ENCODE results near the gene TBCD.

The TBCD gene

GRCh38 chr17:82729479-82730260 lies 22.2 kb upstream of the TBCD start:
- no peak for DNase-seq (ENCODE audit: extremely low spot score)
- CTCF ChIA-PET = interaction anchor here (0.6 kb wide), 1 partner anchor 235 kb away, joined by 3 read pairs; no protein-coding TSS in a partner anchor
- POLR2A ChIA-PET = interaction anchor here (3.0 kb wide), 1 partner anchor 13 kb away, joined by 14 read pairs; the partner anchor contains the start of gene FN3KRP
- TF ChIP-seq SP1 (IDR thresholded peaks at IDR 0.05) (no peak), ZNF384 (IDR thresholded peaks at IDR 0.05) (no peak), TARDBP (IDR thresholded peaks at IDR 0.05) (no peak), FOXM1 (IDR thresholded peaks at IDR 0.05; ENCODE audit: borderline replicate concordance) (no peak), BHLHE40 (IDR thresholded peaks at IDR 0.05; ENCODE audit: borderline replicate concordance) (no peak), FOXA1 (IDR thresholded peaks at IDR 0.05) (no peak), L3MBTL2 (conservative IDR thresholded peaks at IDR 0.05) (no peak), FOXK2 (IDR thresholded peaks at IDR 0.05) (no peak), ARNT (IDR thresholded peaks at IDR 0.05) (no peak), PKNOX1 (IDR thresholded peaks at IDR 0.05) (no peak), CTBP1 (IDR thresholded peaks at IDR 0.05; ENCODE audit: borderline replicate concordance) (no peak), HDGF (IDR thresholded peaks at IDR 0.05; ENCODE audit: borderline replicate concordance) (no peak), LEF1 (IDR thresholded peaks at IDR 0.05; ENCODE audit: borderline replicate concordance) (no peak), ELF4 (IDR thresholded peaks at IDR 0.05) (no peak), SUZ12 (IDR thresholded peaks at IDR 0.05) (no peak), NFRKB (IDR thresholded peaks at IDR 0.05) (no peak)

- TF ChIP-seq SUZ12 (IDR thresholded peaks at IDR 0.05) = no peak
- no peak for TF ChIP-seq PKNOX1 (IDR thresholded peaks at IDR 0.05)
- TF ChIP-seq ARNT (IDR thresholded peaks at IDR 0.05) = no peak
- no peak for TF ChIP-seq TARDBP (IDR thresholded peaks at IDR 0.05)
- no peak for TF ChIP-seq LEF1 (IDR thresholded peaks at IDR 0.05; ENCODE audit: borderline replicate concordance)
- no peak for TF ChIP-seq ELF4 (IDR thresholded peaks at IDR 0.05)
- TF ChIP-seq L3MBTL2 (conservative IDR thresholded peaks at IDR 0.05) = no peak
- no peak for TF ChIP-seq SP1 (IDR thresholded peaks at IDR 0.05)
- TF ChIP-seq HDGF (IDR thresholded peaks at IDR 0.05; ENCODE audit: borderline replicate concordance) = no peak
- TF ChIP-seq FOXA1 (IDR thresholded peaks at IDR 0.05) = no peak
- TF ChIP-seq BHLHE40 (IDR thresholded peaks at IDR 0.05; ENCODE audit: borderline replicate concordance) = no peak
- no peak for TF ChIP-seq FOXM1 (IDR thresholded peaks at IDR 0.05; ENCODE audit: borderline replicate concordance)
- ChIA-PET POLR2A (interaction anchor here (1.9 kb wide), 1 partner anchor 16 kb away, joined by 5 read pairs; the partner anchor contains the start of gene FN3KRP), CTCF (no interaction called here)
- no peak for DNase-seq (ENCODE audit: extremely low spot score)
Measured at GRCh38 chr17:82732118-82732743, 19.6 kb upstream of the TBCD start.

DNA sequence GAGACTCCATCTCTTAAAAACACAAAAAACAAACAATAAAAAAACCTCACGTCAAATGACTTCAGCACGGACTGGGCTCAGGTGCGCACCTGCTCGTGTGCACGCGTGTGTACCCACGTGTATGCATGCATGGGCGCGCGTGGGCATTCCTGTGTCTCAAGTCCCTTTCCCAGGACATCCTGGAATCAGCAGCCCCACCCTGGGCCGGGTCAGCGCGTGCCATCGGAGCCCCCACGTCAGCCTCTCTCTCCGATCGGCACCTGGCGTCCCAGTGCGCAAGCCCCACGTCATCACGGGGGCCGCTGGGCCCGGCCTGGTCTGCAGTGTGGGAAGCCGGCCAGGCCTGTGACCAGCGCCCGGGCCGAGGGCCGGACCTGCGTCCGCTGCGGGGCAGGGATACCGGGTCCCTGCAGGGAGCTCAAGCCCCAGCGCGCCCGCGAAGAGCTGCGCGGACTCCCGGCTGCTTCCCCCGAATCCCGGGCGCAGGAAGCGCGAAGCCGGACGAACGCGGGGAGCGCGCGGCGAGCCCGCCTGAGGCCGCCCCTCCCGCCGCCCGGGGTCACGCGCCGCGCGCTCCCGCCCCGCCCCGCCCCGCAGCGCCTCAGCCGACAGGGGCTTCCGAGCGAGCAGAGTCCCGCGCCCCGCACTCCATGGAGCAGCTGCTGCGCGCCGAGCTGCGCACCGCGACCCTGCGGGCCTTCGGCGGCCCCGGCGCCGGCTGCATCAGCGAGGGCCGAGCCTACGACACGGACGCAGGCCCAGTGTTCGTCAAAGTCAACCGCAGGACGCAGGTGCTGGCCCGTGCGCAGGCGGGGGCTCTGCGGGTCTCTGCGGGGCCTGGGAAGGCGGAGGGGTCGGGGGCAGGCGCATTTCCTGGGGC lies 16.6 kb upstream of the TBCD start, which contains the start of gene FN3K:
TSS of gene FN3K (plus strand) at position 629 of the 880 bp plus-strand sequence. CDS start at position 651, 22 bp downstream.
- ChIA-PET POLR2A (no interaction called here), CTCF (no interaction called here)
- no peak for DNase-seq (ENCODE audit: extremely low spot score)
- no peak for TF ChIP-seq FOXM1 (IDR thresholded peaks at IDR 0.05; ENCODE audit: borderline replicate concordance)
- no peak for TF ChIP-seq PKNOX1 (IDR thresholded peaks at IDR 0.05)
- no peak for TF ChIP-seq CTBP1 (IDR thresholded peaks at IDR 0.05; ENCODE audit: borderline replicate concordance)
- no peak for TF ChIP-seq FOXK2 (IDR thresholded peaks at IDR 0.05)

- no peak for TF ChIP-seq SUZ12 (IDR thresholded peaks at IDR 0.05)
- TF ChIP-seq BHLHE40 (IDR thresholded peaks at IDR 0.05; ENCODE audit: borderline replicate concordance) = no peak
- TF ChIP-seq CTBP1 (IDR thresholded peaks at IDR 0.05; ENCODE audit: borderline replicate concordance) = no peak
- TF ChIP-seq ZNF384 (IDR thresholded peaks at IDR 0.05) = no peak
- TF ChIP-seq PKNOX1 (IDR thresholded peaks at IDR 0.05) = no peak
- TF ChIP-seq ELF4 (IDR thresholded peaks at IDR 0.05) = no peak
- no peak for TF ChIP-seq FOXA1 (IDR thresholded peaks at IDR 0.05)
- no peak for TF ChIP-seq NFRKB (IDR thresholded peaks at IDR 0.05)
- no peak for TF ChIP-seq LEF1 (IDR thresholded peaks at IDR 0.05; ENCODE audit: borderline replicate concordance)
- TF ChIP-seq ARNT (IDR thresholded peaks at IDR 0.05) = no peak
- no peak for TF ChIP-seq FOXK2 (IDR thresholded peaks at IDR 0.05)
- no peak for TF ChIP-seq FOXM1 (IDR thresholded peaks at IDR 0.05; ENCODE audit: borderline replicate concordance)
- no peak for TF ChIP-seq HDGF (IDR thresholded peaks at IDR 0.05; ENCODE audit: borderline replicate concordance)
- no peak for TF ChIP-seq SP1 (IDR thresholded peaks at IDR 0.05)
- POLR2A ChIA-PET = no interaction called here
- no peak for DNase-seq (ENCODE audit: extremely low spot score)
- CTCF ChIA-PET = no interaction called here
Measured at GRCh38 chr17:82736511-82737185, 15.2 kb upstream of the TBCD start.

Data from HEK293T (cell line).